CD4-positive, alpha-beta T cell (primary cell): ENCODE data around the gene FFAR2. TPM values are rescaled to one million over a fixed set of nuclear protein-coding genes. Genes with fewer than 3 reads are reported as not detected.
A peak's percentile ranks its signal among the peaks of the same experiment; 100 is the strongest.

ENCODE experiments used
- ATAC-seq: fragments of 200-7000 bp; cut with Tn5 transposase; one replicate; pipeline ENCODE4 v1.10.0; 2022; ENCODE audit warnings: mild to moderate bottlenecking; ENCODE audit not compliant: poor library complexity
- CTCF ChIA-PET: fragments of 350-600 bp; sonication (Branson Sonifier 250); formaldehyde crosslinking; loops from one replicate; lab custom pipeline; 2021; ENCODE audit warnings: antibody characterized with exemption, inconsistent platforms; lab: Charles Lee
- POLR2A ChIA-PET: fragments of 350-600 bp; sonication (Branson Sonifier 250); formaldehyde crosslinking; loops from one replicate; lab custom pipeline; 2021; ENCODE audit warnings: antibody characterized with exemption, inconsistent platforms; lab: Charles Lee
- DNase-seq, 14 experiments: peaks; one replicate each; pipeline ENCODE4 v3.0.0-alpha.2; 2013 to 2020; ENCODE audit warnings: mixed read lengths in 2 of 14
- H3K27ac ChIP-seq, 2 donors: one replicate each; pipeline versions ENCODE4 v1.5.1 to v1.7.0; 2013; ENCODE audit warnings: low read length in 2 of 2, low read depth in 1 of 2, mild to moderate bottlenecking in 1 of 2
- H3K27me3 ChIP-seq, 2 experiments: 1 replicate in 1 of 2; 2 replicates in 1 of 2; pipeline versions ENCODE4 v1.6.1 to v1.7.0; 2013; ENCODE audit warnings: low read length in 2 of 2, control low read depth in 1 of 2, mild to moderate bottlenecking in 1 of 2, moderate library complexity in 1 of 2; ENCODE audit not compliant: insufficient read depth in 2 of 2, control insufficient read depth in 1 of 2
- H3K36me3 ChIP-seq: one replicate; pipeline ENCODE4 v1.6.1; 2013; ENCODE audit warnings: low read length, control low read depth; ENCODE audit not compliant: insufficient read depth
- H3K4me1 ChIP-seq: one replicate; pipeline ENCODE4 v1.6.1; 2013; ENCODE audit warnings: low read length, control low read depth; ENCODE audit not compliant: insufficient read depth
- H3K4me3 ChIP-seq: one replicate; pipeline ENCODE4 v1.5.1; 2013; ENCODE audit warnings: mild to moderate bottlenecking, low read length, moderate library complexity
- H3K9me3 ChIP-seq, 2 experiments: 1 replicate in 1 of 2; 2 replicates in 1 of 2; pipeline versions ENCODE4 v1.6.1 to v1.7.0; 2013; ENCODE audit warnings: low read length in 2 of 2, mild to moderate bottlenecking in 2 of 2, control low read depth in 1 of 2, moderate library complexity in 1 of 2; ENCODE audit not compliant: control insufficient read depth in 1 of 2, insufficient read depth in 1 of 2
- H3K27ac Mint-ChIP-seq: one replicate; pipeline ENCODE4 v1.8.0; 2020; ENCODE audit warnings: mixed read lengths
- H3K27me3 Mint-ChIP-seq: one replicate; pipeline ENCODE4 v1.8.0; 2021; ENCODE audit warnings: mixed read lengths
- H3K36me3 Mint-ChIP-seq: one replicate; pipeline ENCODE4 v1.8.0; 2021; ENCODE audit warnings: low read depth, mixed read lengths
- H3K4me1 Mint-ChIP-seq: one replicate; pipeline ENCODE4 v1.8.0; 2021; ENCODE audit warnings: low read depth, mixed read lengths
- H3K4me3 Mint-ChIP-seq: one replicate; pipeline ENCODE4 v1.8.0; 2020; ENCODE audit warnings: mild to moderate bottlenecking, mixed read lengths
- H3K9me3 Mint-ChIP-seq: one replicate; pipeline ENCODE4 v1.8.0; 2020; ENCODE audit warnings: mixed read lengths
- CTCF ChIP-seq: fragments of 200-600 bp; IDR thresholded peaks from one replicate; pipeline ENCODE4 v1.8.0; 2022; ENCODE audit warnings: antibody characterized with exemption, mild to moderate bottlenecking
- intact Hi-C, 2 experiments: fragments of 100-400 bp; cut with DNase I in 1 of 2; cut with micrococcal nuclease in 1 of 2; formaldehyde crosslinking; loops; one replicate each; pipeline versions ENCODE4 v1.15.1 to v1.9.0; 2023 to 2025; cut with DNase I, micrococcal nuclease
- total RNA-seq, 174 experiments: library from RNA in 2 of 174; stranded (reverse) in 2 of 174; gene quantifications; one replicate each; pipeline ENCODE4 v1.2.3 and lab custom pipeline; 2021 to 2026

The FFAR2 gene
- total RNA-seq, 2 experiments from 2014 or later = 0.41 TPM; not detected in 1

- Mint-ChIP-seq H3K27me3 (peaks cover 43% of the 10 kb centered on the region), H3K36me3 (no peaks in the 10 kb centered on the region), H3K4me1 (peaks cover 11% of the 10 kb centered on the region), H3K4me3 (no peak overlapping the region), H3K9me3 (no peaks in the 10 kb centered on the region), H3K27ac (no peak overlapping the region)
- peaks cover 0 to 12% of the 10 kb centered on the region in 2 experiments for H3K27me3 ChIP-seq
- no peak overlapping the region for H3K4me3 ChIP-seq
- peak in 4 of 14 experiments; percentile 21 to 70 (median 44) for DNase-seq
- H3K4me1 ChIP-seq = peaks cover 18% of the 10 kb centered on the region
- CTCF ChIA-PET = no interaction called here
- peak; percentile 48 for ATAC-seq
- no peak overlapping the region for H3K27ac ChIP-seq
- intact Hi-C loops = no loop called here
- TF ChIP-seq CTCF = no peak
- POLR2A ChIA-PET = no interaction called here
- H3K36me3 ChIP-seq = no peaks in the 10 kb centered on the region
- H3K9me3 ChIP-seq = peaks cover 4 to 11% of the 10 kb centered on the region in 2 experiments
Observed at GRCh38 chr19:35436477-35437405, 11.3 kb upstream of the FFAR2 start.

- H3K4me1 ChIP-seq = peaks cover 18% of the 10 kb centered on the region
- Mint-ChIP-seq H3K27ac (no peak overlapping the region), H3K9me3 (no peaks in the 10 kb centered on the region), H3K4me3 (no peak overlapping the region), H3K27me3 (peaks cover 43% of the 10 kb centered on the region), H3K4me1 (peaks cover 11% of the 10 kb centered on the region), H3K36me3 (no peaks in the 10 kb centered on the region)
- H3K36me3 ChIP-seq = no peaks in the 10 kb centered on the region
- TF ChIP-seq CTCF = no peak
- intact Hi-C loops = no loop called here
- H3K4me3 ChIP-seq = no peak overlapping the region
- peaks cover 0 to 4% of the 10 kb centered on the region in 2 experiments for H3K9me3 ChIP-seq
- H3K27me3 ChIP-seq = peaks cover 0 to 12% of the 10 kb centered on the region in 2 experiments
- no peak overlapping the region for H3K27ac ChIP-seq
- CTCF ChIA-PET = no interaction called here
- no peak for ATAC-seq
- POLR2A ChIA-PET = no interaction called here
- DNase-seq = no peak
Observed at GRCh38 chr19:35437406-35437951, 10.6 kb upstream of the FFAR2 start.

- CTCF ChIA-PET = no interaction called here
- H3K27me3 ChIP-seq = peaks cover 0 to 12% of the 10 kb centered on the region in 2 experiments
- H3K36me3 ChIP-seq = no peaks in the 10 kb centered on the region
- TF ChIP-seq CTCF = no peak
- Mint-ChIP-seq H3K4me1 (peaks cover 11% of the 10 kb centered on the region), H3K27me3 (peaks cover 37% of the 10 kb centered on the region), H3K4me3 (no peak overlapping the region), H3K36me3 (no peaks in the 10 kb centered on the region), H3K9me3 (no peaks in the 10 kb centered on the region), H3K27ac (no peak overlapping the region)
- H3K9me3 ChIP-seq = no peaks in the 10 kb centered on the region
- intact Hi-C loops = no loop called here
- ATAC-seq (no peak), DNase-seq (no peak)
- POLR2A ChIA-PET = no interaction called here
- no peak overlapping the region for H3K27ac ChIP-seq
- H3K4me3 ChIP-seq = no peak overlapping the region
- H3K4me1 ChIP-seq = peaks cover 18% of the 10 kb centered on the region
Observed at GRCh38 chr19:35438096-35438495, 10.0 kb upstream of the FFAR2 start.
